AG10803 (cell line): Measurements from ENCODE around the gene ADD1.

ENCODE experiments used
- DNase-seq: peaks from one replicate; pipeline ENCODE4 v3.0.0; 2010; ENCODE audit warnings: low read depth
- H3K4me3 ChIP-seq: 2 replicates; pipeline ENCODE4 v1.5.1; 2011; ENCODE audit warnings: mild to moderate bottlenecking, low read length, control low read depth
- CTCF ChIP-seq: conservative IDR thresholded peaks from 2 replicates; pipeline ENCODE4 v1.5.1; 2011; ENCODE audit warnings: mild to moderate bottlenecking, low read length, control low read depth, inconsistent platforms

Gene ADD1

GRCh38 chr4:2907706-2908293, 64.2 kb downstream of the ADD1 start:
- no peak overlapping the region for H3K4me3 ChIP-seq
- no peak for TF ChIP-seq CTCF
- no peak for DNase-seq

DNA sequence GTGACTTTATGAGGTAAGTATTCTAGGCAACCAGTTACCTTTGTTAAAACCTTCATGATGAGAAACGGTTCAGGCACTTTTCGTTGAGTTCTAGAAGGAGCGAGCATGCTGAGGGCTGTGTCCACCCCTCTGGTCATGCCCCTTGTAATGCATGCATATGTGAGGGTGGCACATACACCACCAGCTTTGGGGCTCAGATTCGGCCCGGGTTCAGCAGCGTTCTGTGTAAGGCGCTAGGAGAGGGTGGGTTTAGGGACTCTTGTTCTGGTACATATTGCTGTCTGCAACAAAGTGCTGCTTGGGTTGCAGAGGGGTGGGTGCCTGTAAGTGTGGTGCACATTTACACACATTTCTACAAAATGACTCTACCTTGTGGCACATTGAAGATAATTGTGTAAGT, 65.0 kb downstream of the ADD1 start:
- TF ChIP-seq CTCF = no peak
- no peak overlapping the region for H3K4me3 ChIP-seq
- no peak for DNase-seq

- no peak for DNase-seq
- TF ChIP-seq CTCF = no peak
- no peak overlapping the region for H3K4me3 ChIP-seq
Measured at GRCh38 chr4:2909583-2909982, 65.9 kb downstream of the ADD1 start.

GRCh38 chr4:2910409-2910808, 66.8 kb downstream of the ADD1 start:
- H3K4me3 ChIP-seq = no peak overlapping the region
- peak; percentile 14; the same call in 1 of the 2 replicates for TF ChIP-seq CTCF

GRCh38 chr4:2911868-2912267, 68.2 kb downstream of the ADD1 start:
- H3K4me3 ChIP-seq = no peak overlapping the region
- DNase-seq = no peak
- no peak for TF ChIP-seq CTCF

More at GRCh38 chr4:2910409-2910808, 66.8 kb downstream of the ADD1 start:
- no peak for DNase-seq

GRCh38 chr4:2913168-2913567, 69.5 kb downstream of the ADD1 start:
- H3K4me3 ChIP-seq = no peak overlapping the region
- no peak for TF ChIP-seq CTCF
- DNase-seq = no peak

DNA sequence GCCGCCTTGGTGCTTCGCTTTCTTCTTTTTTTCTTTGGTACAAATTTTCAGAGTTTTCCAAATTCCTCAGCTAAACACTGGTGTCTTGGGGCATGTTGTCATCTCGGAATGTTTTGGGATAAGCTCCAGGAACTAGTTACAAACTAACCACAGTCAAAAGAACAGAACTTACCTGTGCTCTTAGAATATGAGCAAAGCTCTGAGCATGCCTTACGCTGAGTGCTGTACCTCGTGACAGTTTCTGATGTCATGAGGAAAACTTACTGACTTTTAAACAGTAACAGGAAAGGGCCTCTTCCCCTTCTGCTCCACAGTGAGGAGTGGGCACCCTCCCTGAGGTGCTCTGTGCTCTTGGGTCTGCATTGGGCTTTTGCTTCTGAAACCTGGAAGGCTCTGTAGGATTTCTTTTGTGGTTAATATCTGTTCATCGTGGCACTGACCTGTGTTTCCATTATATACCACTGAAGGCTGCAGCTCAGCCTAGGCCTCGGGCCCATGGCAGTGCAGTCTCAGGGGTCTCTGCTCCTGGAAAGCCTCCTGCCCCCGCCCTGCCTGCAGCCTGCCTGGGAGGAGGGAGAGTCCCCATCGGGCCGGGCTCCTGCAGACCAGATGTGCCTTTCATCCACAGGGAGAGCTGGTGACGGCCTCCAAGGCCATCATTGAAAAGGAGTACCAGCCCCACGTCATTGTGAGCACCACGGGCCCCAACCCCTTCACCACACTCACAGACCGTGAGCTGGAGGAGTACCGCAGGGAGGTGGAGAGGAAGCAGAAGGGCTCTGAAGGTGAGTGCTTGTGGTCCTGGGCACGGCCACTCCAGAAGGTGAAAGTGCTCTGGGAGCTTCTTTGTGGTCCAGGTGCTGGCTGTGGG, 70.8 kb downstream of the ADD1 start:
- TF ChIP-seq CTCF = no peak
- no peak for DNase-seq
- H3K4me3 ChIP-seq = no peak overlapping the region
